AG20443 (cell line): ENCODE data around the gene EPS8L3.
"Not testable (repeated sequence)": the region's sequence is repeated elsewhere in the genome, so short reads cannot be mapped to it uniquely, and the experiment has no call there.

Experiments used
- DNase-seq: peaks from one replicate; pipeline ENCODE4 v3.0.0; 2012; ENCODE audit warnings: low spot score, mixed read lengths

EPS8L3 gene

DNA sequence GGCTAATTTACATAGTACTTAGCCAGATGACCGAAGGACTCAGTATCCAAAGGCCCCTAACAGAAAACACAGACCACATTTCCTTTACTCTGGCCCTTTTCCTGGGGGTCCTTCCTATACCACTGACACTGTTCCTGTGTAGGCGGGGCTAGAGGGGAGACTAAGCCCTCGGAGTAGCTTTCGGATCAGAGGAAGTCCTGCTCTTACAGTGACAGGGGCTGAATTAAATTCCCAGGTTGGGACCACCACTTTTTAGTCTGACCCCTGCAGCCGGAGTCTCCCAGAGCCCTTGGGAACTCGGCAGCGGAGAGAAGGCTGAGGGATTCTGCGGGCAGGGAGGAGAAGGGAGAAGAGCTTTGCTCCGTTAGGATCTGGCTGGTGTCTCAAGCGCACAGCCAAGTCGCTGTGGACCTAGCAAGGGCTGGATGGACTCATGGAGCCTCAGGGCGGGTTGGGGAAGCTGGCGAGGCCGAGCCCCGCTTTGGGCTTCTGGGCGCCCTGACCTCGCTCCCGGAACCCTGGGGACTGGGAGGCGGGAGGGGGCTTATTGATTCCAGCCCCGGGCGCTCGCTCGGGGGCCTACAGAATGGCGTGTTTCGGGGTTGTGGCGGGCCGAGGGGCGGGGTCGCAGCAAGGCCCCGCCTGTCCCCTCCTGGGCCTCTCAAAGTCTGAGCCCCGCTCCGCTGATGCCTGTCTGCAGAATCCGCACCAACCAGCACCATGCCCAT lies 52.0 kb downstream of the EPS8L3 start, which contains the start of gene GSTM5:
GSTM5 (plus strand) TSS at position 659 of the 728 bp plus-strand sequence; CDS start at position 721, 62 bp downstream.
- DNase-seq, result peak; percentile 21

DNA sequence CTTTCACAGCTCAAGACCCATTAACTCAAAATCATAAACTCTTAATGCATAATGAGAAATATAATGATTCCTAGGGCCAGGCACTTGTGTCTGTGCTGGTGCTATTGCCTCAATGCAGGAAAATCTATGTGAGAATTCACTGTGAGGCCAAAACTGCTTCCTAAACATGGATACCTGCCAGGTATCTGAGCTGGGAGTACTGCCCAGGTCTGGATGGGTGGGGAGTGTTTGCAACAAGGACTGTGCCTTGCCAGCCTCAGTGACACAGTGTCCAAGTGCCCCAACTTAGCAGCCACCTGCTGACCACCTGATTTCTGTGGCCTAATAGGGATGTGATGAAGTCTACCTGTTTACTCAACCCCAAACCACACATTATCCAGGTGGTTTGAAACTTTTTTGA lies 53.9 kb downstream of the EPS8L3 start:
- not testable (repeated sequence) for DNase-seq

DNA sequence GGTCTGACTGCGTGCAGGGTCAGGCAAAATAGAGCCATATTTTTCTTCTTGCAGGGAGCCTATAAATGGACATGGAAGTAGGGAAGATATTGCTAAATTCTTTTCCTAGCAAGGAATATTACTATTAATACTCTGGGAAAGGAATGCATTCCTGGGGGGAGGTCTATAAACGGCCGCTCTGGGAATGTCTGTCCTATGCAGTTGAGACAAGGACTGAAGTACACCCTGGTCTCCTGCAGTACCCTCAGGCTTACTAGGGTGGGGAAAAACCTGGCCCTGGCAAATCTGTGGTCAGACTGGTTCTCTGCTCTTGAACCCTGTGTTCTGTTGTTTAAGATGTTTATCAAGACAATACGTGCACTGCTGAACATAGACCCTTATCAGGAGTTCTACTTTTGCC lies 54.8 kb downstream of the EPS8L3 start:
- DNase-seq, result not testable (repeated sequence)

DNA sequence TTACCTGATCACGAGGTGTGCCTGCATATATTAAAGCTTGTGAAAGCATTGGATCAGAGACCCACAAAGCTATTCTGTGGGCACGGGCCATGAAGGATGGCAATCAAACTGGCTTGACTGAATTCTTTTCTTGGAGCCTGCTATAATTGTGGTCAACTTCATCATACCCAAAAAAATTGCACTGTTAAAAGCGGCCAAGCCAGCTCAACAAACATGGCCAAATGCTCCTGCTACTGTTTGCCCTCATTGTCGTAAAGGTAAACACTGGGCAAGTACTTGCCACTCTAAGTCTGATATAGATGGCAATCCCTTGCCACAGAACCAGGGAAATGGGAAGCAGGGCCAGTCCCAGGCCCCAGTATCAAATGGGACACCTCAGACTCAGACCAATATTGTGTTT lies 58.3 kb downstream of the EPS8L3 start:
- no peak for DNase-seq

GRCh38 chr1:109704173-109704572 lies 59.5 kb downstream of the EPS8L3 start:
- DNase-seq, result peak; percentile 1

- not testable (repeated sequence) for DNase-seq
These were observed 60.8 kb downstream of the EPS8L3 start for GRCh38 chr1:109702940-109703339.
